ENCODE data around the gene KCTD13. TPM values are rescaled to one million over a fixed set of nuclear protein-coding genes. Genes with fewer than 3 reads are reported as not detected.

KCTD13 gene
- total and polyA plus RNA-seq, 4 donors = 2.7 to 13.1 (median 3.7) TPM

GRCh38 chr16:29878172-29878571 is 47.9 kb downstream of the KCTD13 start:
- H3K9me3 ChIP-seq (ENCODE audit: control insufficient read depth in 4 of 4, low read length in 3 of 4) = no peaks in the 10 kb centered on the region
- no peak overlapping the region for H3K9ac ChIP-seq (ENCODE audit: low read depth in 1 of 2, low read length in 2 of 2)
- WGBS = 89% methylated on average over 14 of the region's 14 CpGs
- TF ChIP-seq MAX (IDR thresholded peaks at IDR 0.05) = no peak
- TF ChIP-seq TAF1 (conservative IDR thresholded peaks at IDR 0.05) = no peak
- TF ChIP-seq RXRA (IDR thresholded peaks at IDR 0.05) = no peak
- no peak for TF ChIP-seq GABPA (IDR thresholded peaks at IDR 0.05 in 1 of 2, conservative IDR thresholded peaks at IDR 0.05 in 1 of 2)
- TF ChIP-seq SP1 (IDR thresholded peaks at IDR 0.05) = no peak
- no peak for TF ChIP-seq FOXA1 (IDR thresholded peaks at IDR 0.05)
- TF ChIP-seq REST (IDR thresholded peaks at IDR 0.05) = no peak
- no peak for TF ChIP-seq JUND (IDR thresholded peaks at IDR 0.05)
- TF ChIP-seq FOXA2 (IDR thresholded peaks at IDR 0.05) = no peak
- no peak for TF ChIP-seq ZBTB33 (IDR thresholded peaks at IDR 0.05)
- TF ChIP-seq EGR1 (IDR thresholded peaks at IDR 0.05; ENCODE audit: low read depth in 2 of 2) = no peak
- no peak for TF ChIP-seq RAD21 (IDR thresholded peaks at IDR 0.05)
- no peak for TF ChIP-seq CTCF (IDR thresholded peaks at IDR 0.05; ENCODE audit: low read depth, low read length, missing input control)
- H3K27me3 ChIP-seq (ENCODE audit: control insufficient read depth in 4 of 4, insufficient read depth in 4 of 4, low read length in 3 of 4) = peaks cover 0 to 2% (median 0%) of the 10 kb centered on the region in 4 donors
- H3K4me1 ChIP-seq (ENCODE audit: control insufficient read depth in 4 of 4, insufficient read depth in 4 of 4, low read length in 3 of 4) = no peaks in the 10 kb centered on the region
- no peaks in the 10 kb centered on the region for H3K36me3 ChIP-seq (ENCODE audit: control insufficient read depth in 4 of 4, insufficient read depth in 3 of 4, low read depth in 1 of 4, low read length in 3 of 4)
- H3K4me3 ChIP-seq (ENCODE audit: low read depth in 1 of 3, low read length in 3 of 3) = no peak overlapping the region
- DNase-seq (ENCODE audit: low spot score) = no peak
- H3K27ac ChIP-seq (ENCODE audit: low read depth in 1 of 2, low read length in 2 of 2) = no peak overlapping the region

GRCh38 chr16:29877266-29877961 is 48.6 kb downstream of the KCTD13 start:
- peaks cover 0 to 2% (median 0%) of the 10 kb centered on the region in 4 donors for H3K27me3 ChIP-seq (ENCODE audit: control insufficient read depth in 4 of 4, insufficient read depth in 4 of 4, low read length in 3 of 4)
- no peaks in the 10 kb centered on the region for H3K4me1 ChIP-seq (ENCODE audit: control insufficient read depth in 4 of 4, insufficient read depth in 4 of 4, low read length in 3 of 4)
- DNase-seq (ENCODE audit: low spot score) = no peak

More at GRCh38 chr16:29877266-29877961, 48.6 kb downstream of the KCTD13 start:
- no peaks in the 10 kb centered on the region for H3K36me3 ChIP-seq (ENCODE audit: control insufficient read depth in 4 of 4, insufficient read depth in 3 of 4, low read depth in 1 of 4, low read length in 3 of 4)
- no peaks in the 10 kb centered on the region for H3K9me3 ChIP-seq (ENCODE audit: control insufficient read depth in 4 of 4, low read length in 3 of 4)
- H3K27ac ChIP-seq (ENCODE audit: low read depth in 1 of 2, low read length in 2 of 2) = no peak overlapping the region
- TF ChIP-seq ATF3 (IDR thresholded peaks at IDR 0.05) (no peak), EGR1 (IDR thresholded peaks at IDR 0.05; ENCODE audit: low read depth in 2 of 2) (no peak), MAX (IDR thresholded peaks at IDR 0.05) (no peak), TAF1 (conservative IDR thresholded peaks at IDR 0.05) (no peak), HNF4A (conservative IDR thresholded peaks at IDR 0.05) (no peak)
- H3K4me3 ChIP-seq (ENCODE audit: low read depth in 1 of 3, low read length in 3 of 3) = no peak overlapping the region
- 19% methylated on average over 28 of the region's 28 CpGs for WGBS
- no peak overlapping the region for H3K9ac ChIP-seq (ENCODE audit: low read depth in 1 of 2, low read length in 2 of 2)
